GM23338 (cell line): ENCODE data around the gene WRNIP1. TPM values are rescaled to one million over a fixed set of nuclear protein-coding genes. Genes with fewer than 3 reads are reported as not detected.
A peak's percentile ranks its signal among the peaks of the same experiment; 100 is the strongest.

Source experiments
- ATAC-seq: fragments of 200-7000 bp; cut with Tn5 transposase; 3 replicates; pipeline ENCODE4 v1.9.1; 2020
- DNase-seq: peaks from one replicate; pipeline ENCODE4 v3.0.0-alpha.2; 2015; ENCODE audit warnings: low spot score
- H2AFZ ChIP-seq: fragments of 200-600 bp; sonication (generic); 2 replicates; pipeline ENCODE4 v1.8.0; 2016; ENCODE audit warnings: antibody characterized with exemption, mild to moderate bottlenecking, moderate library complexity
- H3F3A ChIP-seq: fragments of 200-600 bp; sonication (generic); replicated peaks from 2 replicates; pipeline ENCODE4 v1.8.0; 2017; ENCODE audit warnings: antibody characterized with exemption, mixed run types, low read depth
- H3K27ac ChIP-seq: fragments of 200-600 bp; sonication (generic); 2 replicates; pipeline ENCODE4 v1.6.1; 2016; ENCODE audit warnings: low read depth
- H3K27me3 ChIP-seq: fragments of 200-600 bp; sonication (generic); 2 replicates; pipeline ENCODE4 v1.8.0; 2016; ENCODE audit warnings: mild to moderate bottlenecking, mixed run types, moderate library complexity; ENCODE audit not compliant: insufficient read depth
- H3K36me3 ChIP-seq: fragments of 200-600 bp; sonication (generic); 2 replicates; pipeline ENCODE4 v1.8.0; 2016; ENCODE audit warnings: mild to moderate bottlenecking; ENCODE audit not compliant: insufficient read depth
- H3K4me1 ChIP-seq: fragments of 200-600 bp; sonication (generic); 2 replicates; pipeline ENCODE4 v1.8.0; 2016; ENCODE audit warnings: mild to moderate bottlenecking, moderate library complexity; ENCODE audit not compliant: insufficient read depth
- H3K4me2 ChIP-seq: fragments of 200-600 bp; sonication (generic); 2 replicates; pipeline ENCODE4 v1.7.1; 2017; ENCODE audit warnings: mixed run types
- H3K4me3 ChIP-seq: fragments of 200-600 bp; sonication (generic); 2 replicates; pipeline ENCODE4 v1.6.1; 2016; ENCODE audit warnings: mixed run types
- H3K79me2 ChIP-seq: fragments of 200-600 bp; sonication (generic); replicated peaks from 2 replicates; pipeline ENCODE4 v1.8.0; 2017; ENCODE audit warnings: mild to moderate bottlenecking; ENCODE audit not compliant: insufficient read depth
- H3K9me2 ChIP-seq: fragments of 200-600 bp; sonication (generic); 2 replicates; pipeline ENCODE4 v1.8.0; 2017; ENCODE audit not compliant: insufficient read depth
- H4K20me1 ChIP-seq: fragments of 200-600 bp; sonication (generic); replicated peaks from 2 replicates; pipeline ENCODE4 v1.8.0; 2017; ENCODE audit warnings: mild to moderate bottlenecking; ENCODE audit not compliant: insufficient read depth
- H3K27ac Mint-ChIP-seq: 2 replicates; pipeline ENCODE4 v1.8.0; 2020; ENCODE audit warnings: inconsistent platforms, mild to moderate bottlenecking, moderate library complexity, mixed read lengths
- H3K27me3 Mint-ChIP-seq: 3 replicates; pipeline ENCODE4 v1.8.0; 2022; ENCODE audit warnings: low read depth, mild to moderate bottlenecking, moderate library complexity, mixed read lengths, inconsistent platforms; ENCODE audit not compliant: insufficient read depth, poor library complexity
- H3K36me3 Mint-ChIP-seq: 3 replicates; pipeline ENCODE4 v1.8.0; 2021; ENCODE audit warnings: low read depth, mild to moderate bottlenecking, inconsistent platforms, moderate library complexity, mixed read lengths
- H3K4me1 Mint-ChIP-seq: 3 replicates; pipeline ENCODE4 v1.8.0; 2020; ENCODE audit warnings: mild to moderate bottlenecking, inconsistent platforms, mixed read lengths
- H3K4me3 Mint-ChIP-seq: 3 replicates; pipeline ENCODE4 v1.8.0; 2021; ENCODE audit warnings: moderate library complexity, mild to moderate bottlenecking, inconsistent platforms, mixed read lengths
- H3K9me3 Mint-ChIP-seq: 3 replicates; pipeline ENCODE4 v1.8.0; 2020; ENCODE audit warnings: moderate library complexity, mild to moderate bottlenecking, inconsistent platforms, mixed read lengths
- CREB1 ChIP-seq: fragments of 250-450 bp; sonication (Bioruptor Pico); IDR thresholded peaks from 2 replicates; pipeline ENCODE4 v1.5.0; 2020; ENCODE audit warnings: low read depth, mild to moderate bottlenecking, moderate library complexity
- CTCF ChIP-seq, 2 experiments: fragments of 200-600 bp in 1 of 2; sonication (generic) in 1 of 2; conservative IDR thresholded peaks; 2 replicates each; pipeline versions ENCODE4 v1.5.1 to v1.6.1; 2016 to 2017; ENCODE audit warnings: antibody characterized with exemption in 2 of 2, low read depth in 2 of 2, mild to moderate bottlenecking in 2 of 2, moderate library complexity in 1 of 2
- EZH2 ChIP-seq: fragments of 200-600 bp; sonication (generic); IDR thresholded peaks from one replicate; pipeline ENCODE4 v1.8.0; 2017; ENCODE audit warnings: antibody characterized with exemption, mild to moderate bottlenecking, low read depth; ENCODE audit not compliant: unreplicated experiment
- EZH2phosphoT487 ChIP-seq: fragments of 200-600 bp; sonication (generic); IDR thresholded peaks from one replicate; pipeline ENCODE4 v1.8.1; 2018; ENCODE audit warnings: antibody characterized with exemption; ENCODE audit not compliant: unreplicated experiment
- NANOG ChIP-seq: IDR thresholded peaks from 2 replicates; pipeline ENCODE4 v1.6.1; 2016; ENCODE audit warnings: antibody characterized with exemption, borderline replicate concordance
- POLR2AphosphoS5 ChIP-seq: IDR thresholded peaks from 2 replicates; pipeline ENCODE4 v1.6.1; 2016; ENCODE audit warnings: antibody characterized with exemption, low read depth
- REST ChIP-seq: IDR thresholded peaks from one replicate; pipeline ENCODE4 v1.6.1; 2018; ENCODE audit warnings: antibody characterized with exemption; ENCODE audit not compliant: unreplicated experiment
- STAT1 ChIP-seq: IDR thresholded peaks from one replicate; pipeline ENCODE4 v1.6.1; 2016; ENCODE audit warnings: antibody characterized with exemption; ENCODE audit not compliant: unreplicated experiment
- ZNF331 ChIP-seq: fragments of 250-450 bp; sonication (Bioruptor Pico); IDR thresholded peaks from 2 replicates; pipeline ENCODE4 v1.5.0; 2020; ENCODE audit warnings: low read depth, mild to moderate bottlenecking, moderate library complexity
- polyA plus RNA-seq: library from polyadenylated mRNA; unstranded; fragments of >200 nt; fragmentation: Nextera tagmentation; extraction: Ambion mirVana; gene quantifications from 2 replicates; pipeline ENCODE4 v1.2.1, GENCODE V29; 2016
- total RNA-seq: library from RNA; depleted of rRNA; stranded (reverse); fragments of >200 nt; shearing (Covaris generic); gene quantifications from 2 replicates; pipeline ENCODE4 v1.2.3, GENCODE V29; 2014

The WRNIP1 gene
- total and polyA plus RNA-seq, 2 experiments from 2014 or later = 27.6 to 66.0 TPM

DNA sequence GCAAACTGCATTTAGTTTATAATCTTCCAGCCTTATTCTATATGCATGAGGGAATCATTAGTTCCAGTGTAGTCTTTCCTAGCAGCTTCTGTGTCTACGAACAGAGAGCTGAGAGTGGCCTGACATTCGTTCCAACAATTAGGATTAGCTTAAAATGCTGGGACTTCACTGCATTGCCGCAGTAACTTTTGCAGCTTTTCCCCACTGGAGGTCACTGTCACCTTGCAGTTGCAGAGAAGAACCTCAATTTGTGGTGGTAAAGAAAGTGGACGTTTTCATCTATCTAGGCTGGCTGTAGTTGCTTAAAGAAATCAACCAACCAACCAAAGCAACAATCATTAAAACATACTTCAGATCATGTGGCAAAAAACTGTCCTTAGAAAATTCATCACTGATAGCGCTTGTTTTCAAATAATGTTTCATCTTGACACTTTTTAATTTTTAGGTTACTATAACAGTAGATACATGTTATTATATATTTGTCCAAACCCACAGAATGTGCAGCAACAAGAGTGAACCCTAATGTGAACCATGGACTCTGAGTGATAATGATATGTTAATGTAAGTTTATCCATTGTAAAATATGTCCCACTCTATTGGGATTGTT, 26.7 kb upstream of the WRNIP1 start:
- no peak overlapping the region for H3K4me3 Mint-ChIP-seq
- Histone ChIP-seq H3K4me1 (peaks cover 20% of the 10 kb centered on the region), H2AFZ (no peak overlapping the region), H3K79me2 (no peaks in the 10 kb centered on the region), H4K20me1 (no peaks in the 10 kb centered on the region), H3K4me2 (no peak overlapping the region), H3K27me3 (no peaks in the 10 kb centered on the region), H3K9me2 (no peaks in the 10 kb centered on the region; the same call in 1 of the 2 replicates), H3K27ac (no peak overlapping the region), H3K36me3 (no peaks in the 10 kb centered on the region), H3K4me3 (no peak overlapping the region), H3F3A (no peaks in the 10 kb centered on the region)
- ATAC-seq (peak; percentile 77), DNase-seq (peak; percentile 81)
- peaks cover 37% of the 10 kb centered on the region for H3K4me1 Mint-ChIP-seq
- H3K9me3 Mint-ChIP-seq = no peaks in the 10 kb centered on the region
- TF ChIP-seq POLR2AphosphoS5 = no peak
- no peak for TF ChIP-seq CREB1 (CRISPR knock-in tag)
- no peak for TF ChIP-seq ZNF331
- peak; percentile 78 to 93 for TF ChIP-seq CTCF (conservative IDR thresholded peaks at IDR 0.05; ENCODE audit: low read depth in 2 of 2)
- peaks cover 1% of the 10 kb centered on the region for H3K27me3 Mint-ChIP-seq
- no peaks in the 10 kb centered on the region for H3K36me3 Mint-ChIP-seq
- H3K27ac Mint-ChIP-seq = no peak overlapping the region

- Histone ChIP-seq H3K4me3 (no peak overlapping the region), H3K4me1 (peaks cover 18% of the 10 kb centered on the region), H3K9me2 (no peaks in the 10 kb centered on the region; the same call in 1 of the 2 replicates), H3K27me3 (no peaks in the 10 kb centered on the region), H3F3A (no peaks in the 10 kb centered on the region), H2AFZ (0 out of 2 replicates have a peak overlapping the region, but pooled peaks have one; percentile 44), H3K36me3 (no peaks in the 10 kb centered on the region), H4K20me1 (no peaks in the 10 kb centered on the region), H3K27ac (no peak overlapping the region), H3K4me2 (no peak overlapping the region), H3K79me2 (no peaks in the 10 kb centered on the region)
- no peaks in the 10 kb centered on the region for H3K36me3 Mint-ChIP-seq
- H3K27me3 Mint-ChIP-seq = peaks cover 1% of the 10 kb centered on the region
- H3K9me3 Mint-ChIP-seq = no peaks in the 10 kb centered on the region
- no peak overlapping the region for H3K4me3 Mint-ChIP-seq
- ATAC-seq = no peak
- peaks cover 31% of the 10 kb centered on the region for H3K4me1 Mint-ChIP-seq
- no peak for DNase-seq
- H3K27ac Mint-ChIP-seq = no peak overlapping the region
- TF ChIP-seq EZH2phosphoT487 (no peak), CTCF (conservative IDR thresholded peaks at IDR 0.05; ENCODE audit: low read depth in 2 of 2) (no peak), STAT1 (no peak), EZH2 (no peak), REST (no peak), NANOG (no peak)
Measured at GRCh38 chr6:2739335-2739734, 25.9 kb upstream of the WRNIP1 start.
